Activated naive CD8-positive, alpha-beta T cell treated with anti-CD3 and anti-CD28 coated beads, Interleukin-2, amount 10 ng/mL, durations not matched to agents 7 days and 5 days (primary cell): ENCODE measurements around the gene ATXN1. TPM values are rescaled to one million over a fixed set of nuclear protein-coding genes. Genes with fewer than 3 reads are reported as not detected.

Source experiments
- ATAC-seq: fragments of 150-1000 bp; cut with Tn5 transposase; one replicate; pipeline ENCODE4 v1.10.0; 2021; ENCODE audit warnings: low read depth, moderate library complexity
- POLR2A ChIA-PET: fragments of 350-600 bp; sonication (Branson Sonifier 250); formaldehyde crosslinking; loops from one replicate; lab custom pipeline; 2021; ENCODE audit warnings: antibody characterized with exemption; lab: Charles Lee
- DNase-seq: peaks from one replicate; pipeline ENCODE4 v3.0.0; 2021
- H3K27ac Mint-ChIP-seq: one replicate; pipeline ENCODE4 v1.8.0; 2022; ENCODE audit warnings: mild to moderate bottlenecking, mixed read lengths
- H3K27me3 Mint-ChIP-seq: one replicate; pipeline ENCODE4 v1.8.0; 2022; ENCODE audit warnings: mild to moderate bottlenecking, moderate library complexity, mixed read lengths
- H3K36me3 Mint-ChIP-seq: one replicate; pipeline ENCODE4 v1.8.0; 2021; ENCODE audit warnings: mild to moderate bottlenecking, mixed read lengths
- H3K4me1 Mint-ChIP-seq: one replicate; pipeline ENCODE4 v1.8.0; 2021; ENCODE audit warnings: mixed read lengths
- H3K4me3 Mint-ChIP-seq: one replicate; pipeline ENCODE4 v1.8.0; 2022; ENCODE audit warnings: mild to moderate bottlenecking, moderate library complexity, mixed read lengths
- H3K9me3 Mint-ChIP-seq: one replicate; pipeline ENCODE4 v1.8.0; 2021; ENCODE audit warnings: mixed read lengths
- total RNA-seq, 2 experiments: library from RNA; stranded (reverse); gene quantifications; one replicate each; pipeline ENCODE4 v1.2.3, GENCODE V29; 2021

The ATXN1 gene
- total RNA-seq, 2 experiments from 2014 or later: 63.6 to 67.2 TPM

DNA sequence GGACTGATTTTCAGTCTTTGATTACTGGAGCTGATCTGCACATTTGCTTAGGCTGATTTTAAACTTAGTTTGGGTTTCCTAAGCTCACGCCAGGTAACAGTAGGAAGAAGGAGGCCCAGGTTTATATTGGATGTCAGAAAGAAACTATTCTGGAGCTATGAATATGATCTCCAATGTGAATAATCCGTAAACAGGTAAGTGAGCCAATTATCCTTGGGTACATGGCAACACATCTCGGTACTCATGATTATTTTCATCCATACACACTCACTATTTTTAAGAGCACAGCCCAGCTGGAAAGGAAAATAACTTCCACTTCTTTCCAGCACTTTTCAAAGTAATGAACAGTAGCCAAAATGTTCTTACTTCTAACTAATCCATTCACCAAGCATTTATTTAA, 7.0 kb downstream of the ATXN1 start:
- H3K4me1 Mint-ChIP-seq: peaks cover 26% of the 10 kb centered on the region
- no peak for ATAC-seq
- no peak overlapping the region for H3K27ac Mint-ChIP-seq
- no peak for DNase-seq
- H3K9me3 Mint-ChIP-seq: no peaks in the 10 kb centered on the region
- H3K4me3 Mint-ChIP-seq: no peak overlapping the region
- H3K27me3 Mint-ChIP-seq: no peaks in the 10 kb centered on the region
- H3K36me3 Mint-ChIP-seq: peaks cover 29% of the 10 kb centered on the region
- POLR2A ChIA-PET: interaction anchor here (0.5 kb wide), 1 partner anchor 314 kb away, joined by 4 read pairs; no protein-coding TSS in a partner anchor

DNA sequence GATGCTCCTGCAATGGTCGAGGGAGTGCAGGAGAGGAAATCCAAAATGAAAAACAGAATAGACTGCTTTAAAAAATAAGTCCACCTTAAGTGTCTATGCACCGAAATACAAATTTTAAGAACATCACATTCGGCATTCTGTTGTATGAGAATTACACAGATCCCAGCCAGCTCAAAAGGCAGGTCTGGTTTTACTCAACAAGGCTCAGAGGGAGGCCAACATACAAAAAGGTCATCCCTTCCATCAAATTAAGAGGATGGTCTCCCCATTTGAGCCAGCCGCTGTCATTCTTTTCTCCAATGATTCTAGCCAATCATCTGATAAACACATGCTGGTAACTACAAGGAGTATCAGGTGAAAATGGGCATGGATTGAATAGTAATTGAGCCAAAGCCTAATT, 7.9 kb downstream of the ATXN1 start:
- Mint-ChIP-seq H3K27ac (no peak overlapping the region), H3K9me3 (no peaks in the 10 kb centered on the region), H3K4me3 (no peak overlapping the region), H3K27me3 (no peaks in the 10 kb centered on the region), H3K36me3 (peaks cover 31% of the 10 kb centered on the region), H3K4me1 (peaks cover 21% of the 10 kb centered on the region)
- DNase-seq (no peak), ATAC-seq (no peak)
- POLR2A ChIA-PET: no interaction called here

- POLR2A ChIA-PET: no interaction called here
- Mint-ChIP-seq H3K27ac (no peak overlapping the region), H3K9me3 (no peaks in the 10 kb centered on the region), H3K36me3 (peaks cover 34% of the 10 kb centered on the region), H3K4me3 (no peak overlapping the region), H3K27me3 (no peaks in the 10 kb centered on the region), H3K4me1 (peaks cover 17% of the 10 kb centered on the region)
- ATAC-seq (no peak), DNase-seq (no peak)
Measured at GRCh38 chr6:16752206-16752866, 8.9 kb downstream of the ATXN1 start.

DNA sequence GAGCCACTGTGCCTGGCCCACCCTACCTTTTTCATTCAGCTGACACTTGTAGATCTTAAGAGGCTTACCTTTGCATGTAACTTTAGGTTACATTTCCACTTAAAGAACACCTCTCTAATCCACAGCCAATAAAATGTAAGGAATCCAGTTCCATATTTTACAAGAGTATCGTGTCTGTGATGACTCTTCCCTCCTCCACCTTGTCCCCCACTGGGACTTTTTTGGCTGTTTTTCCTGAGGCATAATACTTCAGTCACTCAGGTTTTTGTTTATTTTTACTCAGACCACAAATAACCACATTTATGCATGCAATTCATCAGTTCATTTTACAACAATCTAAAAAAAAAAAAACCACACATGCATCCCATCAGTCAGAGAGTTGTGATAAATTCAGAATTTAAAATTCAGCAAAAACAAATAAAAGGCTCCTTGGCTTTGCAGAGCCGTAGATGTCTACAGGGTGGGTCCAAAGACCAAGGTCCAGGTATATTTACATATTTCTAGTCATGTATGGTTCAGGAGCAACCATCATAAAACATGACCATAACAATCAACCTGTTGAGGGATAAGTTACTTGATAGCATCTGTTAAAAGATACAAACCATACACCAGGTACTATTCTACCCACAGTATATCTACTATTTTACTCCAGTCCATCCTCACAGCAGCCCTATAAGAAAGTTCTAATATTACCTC, 9.9 kb downstream of the ATXN1 start:
- no peaks in the 10 kb centered on the region for H3K27me3 Mint-ChIP-seq
- H3K27ac Mint-ChIP-seq: no peak overlapping the region
- POLR2A ChIA-PET: no interaction called here
- no peak overlapping the region for H3K4me3 Mint-ChIP-seq
- H3K4me1 Mint-ChIP-seq: peaks cover 12% of the 10 kb centered on the region
- ATAC-seq (no peak), DNase-seq (no peak)
- no peaks in the 10 kb centered on the region for H3K9me3 Mint-ChIP-seq
- H3K36me3 Mint-ChIP-seq: peaks cover 32% of the 10 kb centered on the region

GRCh38 chr6:16750566-16750965, 10.7 kb downstream of the ATXN1 start:
- H3K4me1 Mint-ChIP-seq: peaks cover 13% of the 10 kb centered on the region
- POLR2A ChIA-PET: interaction anchor here (2.4 kb wide), 1 partner anchor 8 kb away, joined by 8 read pairs; no protein-coding TSS in a partner anchor
- ATAC-seq (no peak), DNase-seq (no peak)
- no peaks in the 10 kb centered on the region for H3K9me3 Mint-ChIP-seq
- H3K4me3 Mint-ChIP-seq: no peak overlapping the region
- H3K27me3 Mint-ChIP-seq: no peaks in the 10 kb centered on the region
- no peak overlapping the region for H3K27ac Mint-ChIP-seq
- peaks cover 32% of the 10 kb centered on the region for H3K36me3 Mint-ChIP-seq

- Mint-ChIP-seq H3K36me3 (peaks cover 32% of the 10 kb centered on the region), H3K27ac (no peak overlapping the region), H3K9me3 (no peaks in the 10 kb centered on the region), H3K4me1 (peaks cover 13% of the 10 kb centered on the region), H3K27me3 (no peaks in the 10 kb centered on the region), H3K4me3 (no peak overlapping the region)
- DNase-seq (no peak), ATAC-seq (no peak)
- POLR2A ChIA-PET: interaction anchor here (2.4 kb wide), 1 partner anchor 9 kb away, joined by 8 read pairs; no protein-coding TSS in a partner anchor
Measured at GRCh38 chr6:16749516-16750485, 11.5 kb downstream of the ATXN1 start.

DNA sequence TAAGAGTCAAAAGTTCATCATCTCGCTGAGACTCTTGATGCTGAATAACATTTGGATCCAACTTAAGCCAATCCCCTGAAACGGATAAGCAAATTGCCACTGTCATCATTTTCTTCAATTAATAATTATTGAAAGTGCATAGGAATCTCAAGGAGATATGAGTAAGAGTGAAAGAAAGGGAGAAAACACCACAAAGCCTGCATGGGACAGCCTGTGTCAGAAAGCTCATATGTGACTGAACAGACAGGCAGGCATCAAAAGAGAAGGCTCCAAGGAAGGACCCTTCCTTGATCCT, 13.3 kb downstream of the ATXN1 start:
- peaks cover 17% of the 10 kb centered on the region for H3K4me1 Mint-ChIP-seq
- H3K36me3 Mint-ChIP-seq: peaks cover 41% of the 10 kb centered on the region
- ATAC-seq (no peak), DNase-seq (no peak)
- H3K9me3 Mint-ChIP-seq: no peaks in the 10 kb centered on the region
- POLR2A ChIA-PET: interaction anchor here (0.6 to 0.7 kb wide), 2 partner anchors 60 to 186 kb away, joined by 4 to 5 read pairs; no protein-coding TSS in a partner anchor
- H3K27ac Mint-ChIP-seq: no peak overlapping the region
- no peaks in the 10 kb centered on the region for H3K27me3 Mint-ChIP-seq
- H3K4me3 Mint-ChIP-seq: no peak overlapping the region

DNA sequence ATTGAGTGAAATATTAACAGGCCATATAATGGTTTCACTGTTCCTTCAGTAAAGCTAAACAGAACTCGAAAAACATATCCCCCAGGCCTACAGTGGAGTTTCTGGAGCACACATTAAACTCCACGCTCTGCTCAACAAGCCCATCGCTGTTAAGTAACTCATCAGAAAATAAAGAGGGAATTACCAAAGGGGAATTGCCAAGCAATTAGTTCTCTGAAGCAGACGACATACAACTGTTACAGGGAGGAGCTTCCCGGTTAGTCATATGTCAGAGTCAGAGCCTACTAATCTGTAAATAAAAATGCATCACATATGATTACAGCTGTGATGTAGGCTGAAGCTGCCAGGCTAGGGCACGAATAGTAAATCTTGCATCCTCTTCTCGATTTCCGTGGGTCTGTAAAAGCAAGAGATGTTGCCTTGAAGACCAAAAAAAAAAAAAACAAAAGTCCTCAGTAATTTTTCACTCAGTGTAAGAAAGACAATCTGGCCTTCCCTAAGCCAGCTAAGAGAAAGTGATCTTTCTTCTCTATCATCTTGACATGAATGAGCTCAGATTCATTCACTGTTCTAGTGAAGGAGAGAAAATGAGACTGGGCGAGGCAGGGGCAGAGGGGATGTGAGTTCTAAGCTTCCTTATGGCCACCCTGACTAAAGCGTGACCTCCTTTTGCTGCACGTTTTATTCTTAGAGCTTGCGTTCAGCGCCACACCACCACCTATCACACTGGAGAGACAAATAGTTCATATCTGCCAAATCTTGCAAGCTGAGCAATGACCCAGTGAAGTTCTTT, 13.8 kb downstream of the ATXN1 start:
- no peaks in the 10 kb centered on the region for H3K9me3 Mint-ChIP-seq
- POLR2A ChIA-PET: interaction anchor here (0.6 to 0.7 kb wide), 2 partner anchors 59 to 185 kb away, joined by 4 to 5 read pairs; no protein-coding TSS in a partner anchor
- peaks cover 41% of the 10 kb centered on the region for H3K36me3 Mint-ChIP-seq
- no peak overlapping the region for H3K27ac Mint-ChIP-seq
- peaks cover 22% of the 10 kb centered on the region for H3K4me1 Mint-ChIP-seq
- ATAC-seq (no peak), DNase-seq (no peak)
- H3K4me3 Mint-ChIP-seq: no peak overlapping the region
- no peaks in the 10 kb centered on the region for H3K27me3 Mint-ChIP-seq

GRCh38 chr6:16746812-16747211, 14.4 kb downstream of the ATXN1 start:
- Mint-ChIP-seq H3K4me1 (peaks cover 27% of the 10 kb centered on the region), H3K36me3 (peaks cover 40% of the 10 kb centered on the region), H3K4me3 (no peak overlapping the region), H3K27me3 (no peaks in the 10 kb centered on the region), H3K9me3 (no peaks in the 10 kb centered on the region), H3K27ac (no peak overlapping the region)
- DNase-seq: no peak
- POLR2A ChIA-PET: no interaction called here
- ATAC-seq: no peak

DNA sequence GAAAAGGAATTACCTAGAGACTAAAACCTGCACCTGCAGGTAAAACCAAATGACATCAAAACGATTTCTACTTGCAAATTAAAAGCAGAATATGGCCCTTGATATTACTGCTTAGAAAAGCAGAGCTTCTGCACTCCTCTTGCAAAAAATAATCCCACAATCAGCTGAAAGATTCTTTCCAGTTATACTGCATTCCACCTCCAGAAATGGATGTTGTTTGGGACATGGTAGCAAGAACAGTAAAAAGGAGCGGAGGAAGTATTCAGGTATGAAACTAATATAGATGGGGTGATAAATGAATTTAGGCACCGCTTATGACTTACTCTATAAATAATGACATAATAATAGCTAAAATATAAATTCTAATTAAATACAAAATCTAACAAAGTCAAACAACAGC, 14.9 kb downstream of the ATXN1 start:
- Mint-ChIP-seq H3K9me3 (no peaks in the 10 kb centered on the region), H3K27me3 (no peaks in the 10 kb centered on the region), H3K27ac (no peak overlapping the region), H3K4me1 (peaks cover 31% of the 10 kb centered on the region), H3K4me3 (no peak overlapping the region), H3K36me3 (peaks cover 39% of the 10 kb centered on the region)
- ATAC-seq (no peak), DNase-seq (no peak)
- POLR2A ChIA-PET: no interaction called here

DNA sequence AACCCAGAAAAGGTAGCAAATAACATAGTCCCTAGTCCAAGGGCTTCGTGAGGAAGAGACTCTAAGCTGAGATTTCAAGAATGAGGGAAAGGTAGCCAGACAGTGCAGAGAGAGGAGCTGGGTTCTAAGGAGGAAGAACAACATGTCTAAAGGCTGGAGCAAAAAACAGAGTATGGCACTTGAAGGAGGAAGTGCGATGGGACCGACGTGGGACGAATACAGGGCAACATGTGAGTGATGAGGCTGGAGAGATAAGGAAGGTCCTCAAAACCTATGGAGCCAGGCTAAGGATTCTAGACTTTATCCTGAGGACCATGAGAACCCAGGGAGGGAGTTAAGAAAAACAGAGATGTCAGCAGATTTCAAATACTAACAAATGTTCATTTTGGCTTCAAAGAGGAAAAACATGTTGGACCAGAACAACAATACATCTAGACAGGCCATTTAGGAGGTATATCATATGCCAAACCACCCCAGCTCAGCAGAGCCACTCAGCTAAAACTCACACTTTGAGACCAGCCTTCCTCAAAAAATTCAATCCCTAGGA, 17.5 kb downstream of the ATXN1 start:
- H3K4me3 Mint-ChIP-seq: no peak overlapping the region
- peaks cover 34% of the 10 kb centered on the region for H3K36me3 Mint-ChIP-seq

DNA sequence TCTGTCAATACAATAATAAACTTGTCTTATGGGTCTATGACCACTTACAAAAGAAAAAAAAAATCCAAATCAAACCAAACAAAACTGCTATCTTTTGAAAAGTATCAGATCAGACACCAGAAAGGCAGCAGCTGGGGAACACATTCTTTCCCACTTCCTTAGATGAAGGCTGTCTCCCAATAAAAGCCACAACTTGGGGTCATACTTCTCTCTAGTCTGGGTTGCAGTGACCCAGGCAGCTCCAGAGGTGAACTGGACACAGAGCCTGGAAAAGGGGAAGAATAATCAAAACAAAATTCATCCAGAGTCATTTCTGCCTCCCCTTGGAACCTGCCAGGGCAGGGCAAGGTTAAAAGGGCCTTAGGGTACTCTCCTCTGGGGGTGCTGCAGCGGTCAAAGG, 19.1 kb downstream of the ATXN1 start:
- peaks cover 41% of the 10 kb centered on the region for H3K4me1 Mint-ChIP-seq
- ATAC-seq: no peak
- no peak overlapping the region for H3K4me3 Mint-ChIP-seq
- H3K36me3 Mint-ChIP-seq: peaks cover 35% of the 10 kb centered on the region
- POLR2A ChIA-PET: no interaction called here
- DNase-seq: no peak
- no peaks in the 10 kb centered on the region for H3K27me3 Mint-ChIP-seq
- no peak overlapping the region for H3K27ac Mint-ChIP-seq
- no peaks in the 10 kb centered on the region for H3K9me3 Mint-ChIP-seq

More for the DNA sequence above, 17.5 kb downstream of the ATXN1 start:
- DNase-seq (no peak), ATAC-seq (no peak)
- POLR2A ChIA-PET: no interaction called here
- H3K9me3 Mint-ChIP-seq: no peaks in the 10 kb centered on the region
- H3K27me3 Mint-ChIP-seq: no peaks in the 10 kb centered on the region
- H3K27ac Mint-ChIP-seq: peak overlapping the region; percentile 14
- peaks cover 38% of the 10 kb centered on the region for H3K4me1 Mint-ChIP-seq
